Sigmoid colon (tissue), 4 donors: ENCODE results near the gene KRTAP1-5.
"Not testable (repeated sequence)": the region's sequence is repeated elsewhere in the genome, so short reads cannot be mapped to it uniquely, and the experiment has no call there.

Experiments used
- CTCF ChIP-seq, 4 experiments: fragments of 450-650 bp in 3 of 4; fragments of 200-600 bp in 1 of 4; IDR thresholded peaks; one replicate each; pipeline ENCODE4 v1.5.1; 2016 to 2019; ENCODE audit warnings: antibody characterized with exemption in 4 of 4, mild to moderate bottlenecking in 3 of 4, moderate library complexity in 2 of 4
- EP300 ChIP-seq, 4 donors: sonication (generic); formaldehyde crosslinking; IDR thresholded peaks; one replicate each; pipeline ENCODE4 v1.6.1; 2017; ENCODE audit warnings: antibody characterized with exemption in 4 of 4
- POLR2A ChIP-seq, 2 donors: fragments of 450-650 bp; IDR thresholded peaks; one replicate each; pipeline ENCODE4 v1.6.1; 2016; ENCODE audit warnings: antibody characterized with exemption in 2 of 2, mild to moderate bottlenecking in 2 of 2, moderate library complexity in 2 of 2

GRCh38 chr17:41034346-41034935 lies 7.4 kb upstream of the KRTAP1-5 start, which contains the start of gene KRTAP1-3:
- TF ChIP-seq CTCF, EP300, POLR2A (IDR thresholded peaks at IDR 0.05): not testable (repeated sequence)
